KOPT-K1 (cell line): ENCODE data around the gene ABTB1.
"Not testable (repeated sequence)": the region's sequence is repeated elsewhere in the genome, so short reads cannot be mapped to it uniquely, and the experiment has no call there.

Experiments
- H3K27ac ChIP-seq: fragments of 200-600 bp; sonication (generic); 2 replicates; pipeline ENCODE4 v1.5.1; 2016; ENCODE audit warnings: antibody characterized with exemption, mild to moderate bottlenecking, low read depth, low read length; ENCODE audit not compliant: poor library complexity, severe bottlenecking
- H3K36me3 ChIP-seq: fragments of 200-600 bp; sonication (generic); 2 replicates; pipeline ENCODE4 v1.5.1; 2017; ENCODE audit warnings: antibody characterized with exemption, mild to moderate bottlenecking, low read length, moderate library complexity; ENCODE audit not compliant: insufficient read depth
- H3K9me3 ChIP-seq: fragments of 200-600 bp; sonication (generic); 2 replicates; pipeline ENCODE4 v1.5.1; 2017; ENCODE audit warnings: antibody characterized with exemption, low read length, mild to moderate bottlenecking; ENCODE audit not compliant: insufficient read depth, poor library complexity, severe bottlenecking

Gene ABTB1

DNA sequence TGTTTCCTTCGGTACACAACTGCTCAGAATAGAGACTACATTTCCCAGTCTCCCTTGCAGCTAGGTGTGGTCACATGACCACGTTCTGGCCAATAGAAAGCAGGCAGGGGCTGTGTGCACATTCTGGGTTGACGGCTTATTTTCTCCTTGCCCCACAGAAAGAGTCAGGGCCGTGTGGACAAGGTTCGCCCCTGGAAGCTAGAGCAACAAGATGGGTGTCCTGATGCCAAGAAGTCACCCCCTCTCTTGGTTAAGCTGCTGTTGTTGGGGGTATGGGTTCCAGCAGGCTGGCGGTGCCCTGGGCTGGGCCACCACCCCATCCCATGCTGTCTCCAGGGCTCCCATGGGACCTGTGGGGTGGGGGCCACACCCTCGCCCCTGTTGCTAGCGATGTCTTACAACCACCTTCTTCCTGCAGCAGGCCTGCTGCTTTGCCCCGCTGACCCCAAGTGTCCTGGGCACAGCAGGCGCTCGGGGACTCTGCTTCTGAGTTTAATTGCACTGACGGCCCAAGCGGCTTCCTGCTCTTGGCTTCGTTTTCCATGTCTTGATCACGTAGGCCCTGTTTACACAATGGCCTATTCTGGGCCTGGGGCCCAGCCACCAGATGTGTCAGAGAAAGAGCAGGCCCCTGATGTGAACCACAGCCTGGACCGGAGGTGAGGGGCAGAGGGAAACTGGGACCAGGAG, 24.9 kb downstream of the ABTB1 start:
- no peak overlapping the region for H3K27ac ChIP-seq

GRCh38 chr3:127698286-127698685, 25.5 kb downstream of the ABTB1 start:
- Histone ChIP-seq H3K36me3 (no peaks in the 10 kb centered on the region), H3K9me3 (peaks cover 4% of the 10 kb centered on the region), H3K27ac (no peak overlapping the region)

More for the DNA sequence above, 24.9 kb downstream of the ABTB1 start:
- Histone ChIP-seq H3K9me3 (no peaks in the 10 kb centered on the region), H3K36me3 (no peaks in the 10 kb centered on the region)

- H3K36me3 ChIP-seq, result no peaks in the 10 kb centered on the region
- no peak overlapping the region for H3K27ac ChIP-seq
- peaks cover 10% of the 10 kb centered on the region for H3K9me3 ChIP-seq
Measured at GRCh38 chr3:127698691-127699415, 26.1 kb downstream of the ABTB1 start.

GRCh38 chr3:127699416-127700300, 26.9 kb downstream of the ABTB1 start:
- peaks cover 11% of the 10 kb centered on the region for H3K9me3 ChIP-seq
- no peaks in the 10 kb centered on the region for H3K36me3 ChIP-seq
- no peak overlapping the region for H3K27ac ChIP-seq

GRCh38 chr3:127700406-127700805, 27.7 kb downstream of the ABTB1 start:
- H3K27ac ChIP-seq, result no peak overlapping the region
- H3K9me3 ChIP-seq, result peaks cover 11% of the 10 kb centered on the region
- H3K36me3 ChIP-seq, result no peaks in the 10 kb centered on the region

DNA sequence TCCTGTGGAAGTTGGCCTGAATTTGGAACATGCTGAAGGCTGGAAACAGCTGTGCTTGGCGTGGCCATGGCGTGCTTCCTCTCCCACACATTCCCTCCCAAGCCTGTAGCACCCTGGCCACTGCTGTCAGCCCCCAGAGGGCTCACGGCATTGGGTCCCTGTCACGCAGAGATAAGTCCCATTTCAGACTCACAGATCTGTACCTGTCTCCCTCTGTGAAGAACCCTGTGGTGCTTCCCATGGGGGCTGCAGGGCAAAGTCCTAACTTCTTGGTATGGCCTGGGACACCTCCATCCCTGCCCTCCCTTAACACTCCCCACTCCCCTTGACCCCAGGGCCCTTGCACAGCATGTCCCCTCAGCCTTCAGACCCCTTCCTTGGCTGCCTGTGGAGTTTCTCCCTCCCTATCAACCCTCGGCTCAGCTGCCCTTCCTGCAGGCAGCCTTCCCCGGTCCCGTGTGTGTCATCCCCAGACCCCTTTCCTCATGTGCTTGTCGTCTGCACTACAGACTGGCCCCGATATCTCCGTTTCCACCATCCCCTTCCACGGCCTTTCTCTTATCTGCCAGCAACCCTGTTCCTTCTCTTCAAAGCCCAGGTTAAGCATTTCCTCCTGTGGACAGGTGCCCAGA, 28.6 kb downstream of the ABTB1 start:
- H3K27ac ChIP-seq, result no peak overlapping the region
- H3K36me3 ChIP-seq, result no peaks in the 10 kb centered on the region
- H3K9me3 ChIP-seq, result peaks cover 11% of the 10 kb centered on the region

- H3K9me3 ChIP-seq, result peaks cover 11% of the 10 kb centered on the region
- H3K27ac ChIP-seq, result no peak overlapping the region
- no peaks in the 10 kb centered on the region for H3K36me3 ChIP-seq
Measured at GRCh38 chr3:127702151-127702578, 29.4 kb downstream of the ABTB1 start.

DNA sequence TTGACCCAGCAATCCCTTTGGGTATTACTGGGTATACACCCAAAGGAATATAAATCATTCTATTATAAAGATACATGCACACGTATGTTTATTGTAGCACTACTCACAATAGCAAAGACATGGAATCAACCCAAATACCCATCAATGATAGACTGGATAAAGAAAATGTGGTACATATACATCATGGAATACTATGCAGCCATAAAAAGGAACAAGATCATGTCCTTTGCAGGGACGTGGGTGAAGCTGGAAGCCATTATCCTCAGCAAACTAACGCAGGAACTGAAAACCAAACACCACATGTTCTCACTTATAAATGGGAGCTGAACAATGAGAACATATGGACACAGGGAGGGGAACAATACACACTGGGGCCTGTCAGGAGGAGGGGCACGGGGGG, 32.1 kb downstream of the ABTB1 start:
- not testable (repeated sequence) for H3K27ac ChIP-seq, H3K36me3 ChIP-seq
- peaks cover 11% of the 10 kb centered on the region for H3K9me3 ChIP-seq

DNA sequence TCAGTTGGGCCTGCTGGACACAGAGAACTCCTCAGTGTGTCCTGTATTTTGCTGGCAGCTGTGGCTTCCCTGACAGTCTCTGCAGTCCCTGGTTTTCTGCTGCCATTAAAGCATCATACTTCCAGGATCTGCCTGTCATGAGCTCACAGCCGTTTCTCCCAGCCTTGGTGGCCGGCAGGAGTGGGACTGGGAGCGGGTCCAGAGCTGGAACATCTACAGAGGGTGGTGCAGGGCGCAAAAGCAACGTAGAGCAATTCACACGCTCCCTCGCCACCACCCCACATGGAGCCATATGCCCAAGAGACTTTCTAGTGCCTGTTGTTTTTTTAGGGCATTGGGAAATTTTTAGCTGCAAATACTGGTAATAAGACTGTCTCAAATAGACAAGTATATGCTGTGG, 33.6 kb downstream of the ABTB1 start:
- H3K9me3 ChIP-seq, result peaks cover 11% of the 10 kb centered on the region
- H3K36me3 ChIP-seq, result no peaks in the 10 kb centered on the region
- H3K27ac ChIP-seq, result no peak overlapping the region

- Histone ChIP-seq H3K27ac (no peak overlapping the region), H3K36me3 (no peaks in the 10 kb centered on the region), H3K9me3 (peaks cover 11% of the 10 kb centered on the region)
Measured at GRCh38 chr3:127706785-127707351, 34.1 kb downstream of the ABTB1 start.

GRCh38 chr3:127707851-127708411, 35.2 kb downstream of the ABTB1 start:
- Histone ChIP-seq H3K36me3 (no peaks in the 10 kb centered on the region), H3K27ac (no peak overlapping the region), H3K9me3 (peaks cover 11% of the 10 kb centered on the region)

DNA sequence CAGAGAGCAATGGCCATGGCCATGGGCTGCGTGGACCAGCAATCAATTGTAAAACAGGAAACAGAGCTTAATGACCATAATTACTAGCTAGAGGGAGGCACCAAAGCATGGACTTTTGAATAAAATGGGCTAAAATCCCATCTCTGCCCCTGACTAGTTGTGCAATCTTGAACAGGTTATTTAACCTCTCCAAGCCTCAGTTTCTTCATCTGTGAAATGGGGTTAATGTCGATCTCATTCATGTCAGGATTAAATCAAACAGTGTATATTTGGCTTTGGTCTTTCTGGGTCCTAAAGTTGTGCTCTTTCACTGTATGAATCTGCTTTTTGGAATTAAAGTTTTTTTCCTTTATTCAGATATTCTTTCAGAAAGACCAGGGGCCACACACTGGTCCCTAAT, 36.1 kb downstream of the ABTB1 start:
- H3K27ac ChIP-seq, result no peak overlapping the region
- no peaks in the 10 kb centered on the region for H3K36me3 ChIP-seq
- peaks cover 2% of the 10 kb centered on the region for H3K9me3 ChIP-seq

GRCh38 chr3:127709320-127710060, 36.7 kb downstream of the ABTB1 start:
- no peaks in the 10 kb centered on the region for H3K36me3 ChIP-seq
- no peaks in the 10 kb centered on the region for H3K9me3 ChIP-seq
- H3K27ac ChIP-seq, result no peak overlapping the region
